ENCODE measurements around the gene KCNQ1.
A peak's percentile ranks its signal among the peaks of the same experiment; 100 is the strongest.

The KCNQ1 gene

DNA sequence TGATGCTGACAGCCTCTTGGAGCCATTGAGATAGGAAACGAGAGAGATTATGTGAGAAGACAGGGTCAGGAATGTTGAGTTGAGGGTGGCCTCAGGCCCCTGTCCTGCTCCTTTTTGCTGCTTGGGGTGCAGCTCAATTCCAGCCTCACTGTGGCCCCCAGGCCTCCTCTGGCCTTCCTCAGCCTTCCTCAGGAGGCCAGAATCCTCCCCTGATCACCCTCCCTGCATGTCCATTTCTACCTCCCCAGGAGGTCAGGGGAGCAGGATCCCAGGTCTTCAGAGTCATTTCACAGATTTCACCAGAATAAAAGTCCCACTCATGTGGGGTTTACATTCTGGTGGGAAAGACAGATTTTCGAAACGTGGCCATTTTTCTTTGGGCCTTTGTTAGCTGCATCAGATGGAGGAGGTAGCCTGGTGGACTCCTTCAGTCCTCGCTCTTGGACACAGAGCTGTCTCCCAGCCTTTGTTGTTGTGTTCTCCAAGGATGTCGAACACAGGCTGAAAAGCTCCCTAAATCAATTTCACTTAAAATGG is 257.2 kb downstream of the KCNQ1 start:
- ATAC-seq (no peak), DNase-seq (ENCODE audit: low spot score in 2 of 2) (no peak)
- peaks cover 14% of the 10 kb centered on the region for H3K36me3 Mint-ChIP-seq
- no peaks in the 10 kb centered on the region for H3K9me3 Mint-ChIP-seq
- H3K4me3 Mint-ChIP-seq, result peak overlapping the region; percentile 81
- H3K27ac Mint-ChIP-seq, result no peak overlapping the region
- peaks cover 13% of the 10 kb centered on the region for H3K4me1 Mint-ChIP-seq

DNA sequence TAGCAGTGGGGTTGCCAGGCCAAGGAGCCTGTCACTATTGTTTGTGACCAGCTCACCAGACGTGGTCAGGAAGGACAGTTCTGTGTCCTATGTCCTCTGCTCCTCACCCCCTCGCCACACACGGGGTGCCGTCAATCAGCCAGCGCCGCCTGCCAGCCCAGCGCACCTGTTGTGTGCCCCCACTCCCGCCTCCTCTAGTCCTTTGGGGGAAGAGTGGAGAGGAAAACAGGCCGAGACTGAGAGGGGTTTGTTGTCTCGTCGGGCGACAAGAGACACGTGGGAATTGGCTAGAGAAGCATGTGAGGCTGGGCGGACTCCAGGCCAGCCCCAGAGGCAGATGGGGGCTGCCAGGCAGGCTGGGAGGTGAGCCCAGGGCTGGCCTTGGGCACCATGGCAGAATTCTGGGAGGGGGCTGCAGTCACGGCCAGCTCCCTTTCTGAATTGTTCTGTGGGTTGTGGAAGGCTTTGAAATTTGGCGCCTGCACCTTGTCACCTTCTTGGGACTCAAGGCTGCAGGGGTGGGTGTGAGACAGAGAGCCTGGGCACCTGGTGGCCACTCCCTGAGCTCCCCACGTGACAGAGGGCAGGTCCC is 258.1 kb downstream of the KCNQ1 start:
- ATAC-seq (no peak), DNase-seq (ENCODE audit: low spot score in 2 of 2) (no peak)
- Mint-ChIP-seq H3K4me1 (peaks cover 13% of the 10 kb centered on the region), H3K4me3 (no peak overlapping the region), H3K9me3 (no peaks in the 10 kb centered on the region), H3K36me3 (peaks cover 14% of the 10 kb centered on the region), H3K27ac (no peak overlapping the region)

DNA sequence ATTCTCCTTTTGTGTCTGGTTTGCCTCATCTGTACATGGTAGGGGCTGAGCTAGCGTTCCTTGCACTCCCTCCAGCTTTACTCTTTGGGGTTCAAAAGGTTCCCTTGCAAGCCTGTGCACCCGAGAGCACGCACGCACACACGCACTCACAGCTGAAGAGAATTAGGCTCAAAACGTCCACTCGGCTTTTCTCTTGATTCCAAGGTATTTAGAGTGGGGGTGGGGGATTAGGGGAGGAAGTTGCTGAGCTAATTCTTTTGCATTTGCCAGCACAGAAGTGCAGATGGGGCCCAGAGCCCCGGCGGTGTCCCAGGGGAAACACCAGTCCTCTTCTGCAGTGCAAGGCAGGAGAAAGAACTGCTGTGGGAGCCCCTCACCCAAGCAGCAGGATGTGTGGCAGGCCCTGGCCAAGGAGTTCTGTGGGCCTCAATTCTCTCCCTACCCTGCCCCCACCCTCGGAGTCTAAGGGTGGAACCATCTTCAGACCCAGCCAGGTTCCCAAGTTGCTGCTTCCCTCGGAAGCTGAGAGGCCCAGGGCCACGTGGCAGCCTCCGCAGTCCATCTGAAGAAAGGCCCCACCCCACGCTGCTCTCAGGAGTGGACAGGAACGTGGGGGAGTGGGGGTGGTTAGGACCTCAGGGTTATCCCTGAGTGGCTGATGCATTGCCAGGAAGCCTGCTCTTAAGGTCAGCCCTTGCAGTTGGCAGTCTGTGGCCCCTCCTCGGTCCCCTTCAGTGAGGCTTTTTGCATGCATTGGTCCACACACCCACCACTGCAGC is 258.7 kb downstream of the KCNQ1 start:
- ATAC-seq (no peak), DNase-seq (ENCODE audit: low spot score in 2 of 2) (no peak)
- Mint-ChIP-seq H3K36me3 (peaks cover 8% of the 10 kb centered on the region), H3K4me3 (no peak overlapping the region), H3K27ac (no peak overlapping the region), H3K9me3 (no peaks in the 10 kb centered on the region), H3K4me1 (peaks cover 7% of the 10 kb centered on the region)

DNA sequence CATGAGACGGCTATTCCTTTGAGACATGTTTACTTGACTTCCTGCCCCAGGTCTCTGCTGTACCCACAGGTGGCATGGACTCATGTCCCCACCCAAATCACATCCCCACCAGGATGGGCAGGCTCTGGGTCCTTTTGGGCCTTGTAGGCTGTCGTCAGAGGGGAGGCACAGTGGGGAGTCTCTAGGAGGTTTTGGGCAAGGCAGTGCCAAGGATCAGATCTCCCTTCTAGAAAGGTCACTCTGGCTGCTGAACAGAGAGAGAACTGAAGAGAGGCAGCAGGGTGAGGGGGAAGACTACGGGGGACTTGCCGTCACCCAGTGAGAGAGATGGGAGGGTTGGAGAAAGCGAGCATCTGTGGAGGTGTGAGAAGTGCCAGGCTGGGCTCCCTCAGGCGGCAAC is 259.5 kb downstream of the KCNQ1 start:
- Mint-ChIP-seq H3K27ac (no peak overlapping the region), H3K36me3 (peaks cover under 1% of the 10 kb centered on the region), H3K4me1 (no peaks in the 10 kb centered on the region), H3K9me3 (no peaks in the 10 kb centered on the region), H3K4me3 (no peak overlapping the region)
- no peak for DNase-seq (ENCODE audit: low spot score in 2 of 2)
- no peak for ATAC-seq

DNA sequence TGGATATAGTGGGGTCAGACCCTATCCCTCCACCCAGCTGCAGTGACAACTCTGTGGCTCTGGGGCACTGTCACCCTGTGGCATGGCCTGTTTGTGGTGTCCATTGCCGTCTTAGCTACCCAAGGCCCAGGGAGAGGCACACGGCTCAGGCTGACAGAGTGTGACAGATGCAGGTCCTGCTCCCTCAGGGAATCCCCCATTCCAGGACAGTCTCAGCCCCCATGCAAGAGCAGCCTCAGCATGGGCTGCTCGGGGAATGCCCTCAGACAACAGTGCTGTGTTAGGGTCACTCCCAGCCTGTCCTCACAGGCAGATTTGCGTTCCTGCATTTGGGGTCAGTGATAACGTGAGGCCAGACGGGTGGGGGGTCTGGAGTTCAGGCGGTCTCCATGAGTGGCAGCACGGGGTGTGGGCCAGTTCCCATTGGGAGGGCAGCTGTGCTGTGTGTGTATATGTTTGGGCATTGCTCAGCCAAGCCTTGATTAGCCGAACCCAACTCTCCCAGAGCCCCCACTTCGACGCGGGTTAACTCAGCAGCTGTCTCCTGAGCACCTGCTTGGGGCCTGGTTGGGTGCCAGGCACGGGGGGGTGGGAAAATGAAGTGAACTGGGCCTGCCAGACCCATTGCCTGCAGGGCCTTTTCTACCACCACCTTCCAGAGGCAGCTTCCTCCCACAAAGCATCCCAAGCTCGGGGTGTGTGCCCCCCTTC is 260.2 kb downstream of the KCNQ1 start:
- Mint-ChIP-seq H3K9me3 (no peaks in the 10 kb centered on the region), H3K4me3 (no peak overlapping the region), H3K36me3 (no peaks in the 10 kb centered on the region), H3K4me1 (no peaks in the 10 kb centered on the region), H3K27ac (no peak overlapping the region)
- no peak for ATAC-seq
- no peak for DNase-seq (ENCODE audit: low spot score in 2 of 2)

DNA sequence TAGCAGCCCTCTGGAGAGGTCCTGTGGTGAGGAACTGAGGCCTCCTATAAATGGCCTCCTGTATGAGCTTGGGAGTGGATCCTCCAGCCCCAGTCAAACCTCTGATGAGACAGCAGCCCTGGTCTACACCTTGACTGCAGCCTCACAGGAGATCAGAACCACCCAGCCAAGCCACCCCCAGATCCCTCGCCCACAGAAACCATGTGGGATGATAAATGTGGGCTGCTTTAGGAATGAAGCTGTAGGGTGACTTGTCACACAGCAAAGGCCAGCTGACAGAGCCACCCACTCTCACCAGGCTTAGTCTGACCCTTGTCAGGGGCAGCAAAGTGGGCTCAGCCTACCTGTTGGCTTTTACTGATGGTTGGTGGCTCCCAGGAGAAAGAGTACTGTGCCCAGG is 261.5 kb downstream of the KCNQ1 start:
- Mint-ChIP-seq H3K9me3 (no peaks in the 10 kb centered on the region), H3K36me3 (no peaks in the 10 kb centered on the region), H3K27ac (no peak overlapping the region)

DNA sequence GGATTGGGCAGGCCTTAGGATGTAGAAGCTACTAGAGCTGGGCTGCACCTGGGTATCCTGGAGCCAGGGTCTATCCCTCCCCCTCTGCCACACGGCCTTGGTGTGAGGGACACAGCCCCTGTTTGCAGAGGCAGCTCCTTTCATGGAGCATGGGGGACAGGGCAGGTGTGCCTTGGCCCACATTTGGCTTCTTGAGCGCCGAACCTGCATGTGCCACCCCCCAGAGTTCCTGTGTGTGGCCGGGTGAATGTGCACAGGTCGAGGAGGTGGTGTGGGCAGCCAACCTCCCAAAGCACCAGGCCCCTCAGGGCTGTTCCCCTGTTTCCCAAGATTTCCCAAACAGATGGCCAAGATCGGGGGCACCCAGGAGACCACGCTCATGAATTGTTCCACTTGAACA is 262.9 kb downstream of the KCNQ1 start:
- DNase-seq (ENCODE audit: low spot score in 2 of 2) (no peak), ATAC-seq (no peak)
- no peak overlapping the region for H3K4me3 Mint-ChIP-seq
- H3K9me3 Mint-ChIP-seq, result no peaks in the 10 kb centered on the region
- H3K36me3 Mint-ChIP-seq, result no peaks in the 10 kb centered on the region
- H3K27ac Mint-ChIP-seq, result no peak overlapping the region
- no peaks in the 10 kb centered on the region for H3K4me1 Mint-ChIP-seq

More for the DNA sequence above, 261.5 kb downstream of the KCNQ1 start:
- ATAC-seq (no peak), DNase-seq (ENCODE audit: low spot score in 2 of 2) (no peak)
- Mint-ChIP-seq H3K4me3 (no peak overlapping the region), H3K4me1 (no peaks in the 10 kb centered on the region)

DNA sequence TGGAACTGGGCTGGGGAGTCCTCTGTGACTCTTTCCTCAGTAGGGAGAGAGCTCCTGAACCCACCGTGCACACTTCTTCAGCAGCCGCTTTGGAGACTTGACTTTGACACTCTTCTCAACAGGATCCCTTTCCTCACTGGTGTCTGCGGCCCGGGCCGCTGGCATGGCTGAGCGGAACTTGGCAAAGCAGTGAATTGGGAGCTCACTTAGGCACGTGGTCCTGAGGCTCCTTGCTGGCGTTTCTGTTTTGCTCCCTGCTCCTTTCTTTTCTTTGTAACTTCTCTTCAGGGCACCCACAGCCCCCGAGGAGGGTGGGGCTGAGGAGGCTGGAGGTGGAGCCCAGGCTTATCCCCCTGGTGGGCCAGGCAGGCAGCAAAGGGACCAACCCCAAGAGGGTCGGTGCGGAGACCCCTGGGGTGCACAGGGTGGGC is 263.4 kb downstream of the KCNQ1 start:
- H3K4me1 Mint-ChIP-seq, result no peaks in the 10 kb centered on the region
- no peak for ATAC-seq
- H3K36me3 Mint-ChIP-seq, result no peaks in the 10 kb centered on the region
- no peak overlapping the region for H3K4me3 Mint-ChIP-seq
- DNase-seq (ENCODE audit: low spot score in 2 of 2), result no peak
- H3K27ac Mint-ChIP-seq, result no peak overlapping the region
- no peaks in the 10 kb centered on the region for H3K9me3 Mint-ChIP-seq

DNA sequence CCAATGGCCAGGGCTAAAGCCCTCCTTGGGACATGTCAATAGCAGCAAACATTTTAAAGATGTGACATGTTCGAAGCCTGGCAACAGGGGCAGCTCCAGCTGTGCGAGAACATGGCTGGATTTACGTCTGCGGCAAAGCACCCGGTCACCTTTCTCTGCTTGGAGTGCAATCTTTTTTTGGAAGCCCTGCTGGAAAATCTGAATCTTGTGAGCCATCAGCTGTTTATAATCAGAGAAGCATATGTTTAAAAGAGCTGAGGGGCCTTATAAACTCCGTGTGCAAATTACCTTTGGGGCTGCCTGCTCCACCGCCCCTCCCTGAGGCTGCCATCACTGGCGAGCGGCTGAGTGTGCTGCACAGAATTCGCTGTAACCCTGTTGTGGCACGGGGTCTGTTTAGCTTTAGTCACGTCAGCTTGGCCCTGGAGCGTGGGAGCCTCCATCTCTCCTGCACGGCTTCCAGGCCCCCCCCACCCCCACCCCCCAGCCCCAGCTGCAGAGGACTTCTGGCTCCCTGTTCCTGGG is 264.0 kb downstream of the KCNQ1 start:
- ATAC-seq (no peak), DNase-seq (ENCODE audit: low spot score in 2 of 2) (no peak)
- Mint-ChIP-seq H3K4me3 (no peak overlapping the region), H3K9me3 (no peaks in the 10 kb centered on the region), H3K36me3 (no peaks in the 10 kb centered on the region), H3K27ac (no peak overlapping the region), H3K4me1 (no peaks in the 10 kb centered on the region)

DNA sequence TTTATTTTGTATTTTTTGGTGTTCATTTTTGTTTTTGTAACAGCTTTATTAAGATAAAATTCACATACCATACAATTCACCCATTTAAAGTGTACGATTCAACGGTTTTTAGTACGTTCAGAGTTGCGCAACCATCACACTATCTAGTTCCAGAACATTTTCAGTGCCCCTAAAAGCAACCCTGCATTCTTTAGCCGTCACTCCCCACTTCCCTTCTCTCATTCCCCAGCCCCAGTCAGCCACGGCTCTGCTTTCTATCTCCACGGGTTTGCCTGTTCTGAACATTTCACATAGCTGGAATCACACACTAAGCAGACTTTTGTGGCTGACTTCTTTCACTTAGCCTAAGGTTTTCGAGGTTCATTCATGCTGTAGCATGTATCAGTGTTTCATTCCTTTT is 264.6 kb downstream of the KCNQ1 start:
- Mint-ChIP-seq H3K4me1 (no peaks in the 10 kb centered on the region), H3K9me3 (no peaks in the 10 kb centered on the region), H3K36me3 (no peaks in the 10 kb centered on the region), H3K27ac (no peak overlapping the region), H3K4me3 (no peak overlapping the region)
- ATAC-seq, result no peak
- no peak for DNase-seq (ENCODE audit: low spot score in 2 of 2)

DNA sequence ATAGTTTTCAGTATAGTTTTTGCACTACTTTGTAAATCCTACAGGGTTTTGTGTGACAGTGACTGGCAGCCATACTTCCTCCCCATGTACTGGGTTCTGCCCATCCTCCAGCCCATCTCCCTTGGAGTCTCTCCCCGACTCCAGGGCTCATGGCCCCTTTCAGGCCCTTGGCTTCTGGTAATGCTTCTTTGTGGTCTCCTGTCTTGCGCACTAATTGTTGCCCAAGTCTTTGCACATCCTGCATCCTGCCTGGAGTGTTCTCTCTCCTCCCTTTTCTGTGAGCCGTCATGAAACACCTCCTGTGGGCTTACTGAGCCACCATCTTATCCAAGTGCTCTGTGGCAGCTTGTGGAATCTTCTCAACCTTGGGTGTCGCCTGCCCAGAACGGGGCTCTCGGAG is 266.4 kb downstream of the KCNQ1 start:
- H3K4me1 Mint-ChIP-seq, result no peaks in the 10 kb centered on the region
- no peaks in the 10 kb centered on the region for H3K9me3 Mint-ChIP-seq
- no peaks in the 10 kb centered on the region for H3K36me3 Mint-ChIP-seq
- DNase-seq (ENCODE audit: low spot score in 2 of 2) (no peak), ATAC-seq (no peak)
- H3K4me3 Mint-ChIP-seq, result no peak overlapping the region
- H3K27ac Mint-ChIP-seq, result no peak overlapping the region

DNA sequence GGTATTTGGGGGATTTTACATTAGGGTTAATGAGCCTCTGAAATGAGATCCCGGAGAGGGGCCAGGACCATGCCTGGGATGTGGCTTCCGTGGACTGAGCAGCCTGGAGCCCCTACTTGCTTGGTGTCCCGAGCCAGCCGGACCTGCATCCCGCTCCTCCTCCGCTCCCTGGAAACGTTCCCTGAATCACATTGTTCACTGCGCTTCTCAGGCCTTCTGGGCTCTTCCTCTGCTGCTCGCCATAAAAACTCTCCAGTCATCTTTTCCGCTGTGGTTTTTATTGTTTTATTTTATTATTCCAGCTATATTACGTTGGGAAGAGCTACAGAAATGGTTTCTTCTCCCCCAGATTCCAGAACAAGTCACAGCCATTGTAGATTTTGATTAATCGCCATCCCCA is 268.3 kb downstream of the KCNQ1 start:
- DNase-seq (ENCODE audit: low spot score in 2 of 2) (no peak), ATAC-seq (no peak)
- no peak overlapping the region for H3K27ac Mint-ChIP-seq
- H3K4me3 Mint-ChIP-seq, result no peak overlapping the region
- no peaks in the 10 kb centered on the region for H3K9me3 Mint-ChIP-seq
- H3K36me3 Mint-ChIP-seq, result no peaks in the 10 kb centered on the region
- no peaks in the 10 kb centered on the region for H3K4me1 Mint-ChIP-seq

DNA sequence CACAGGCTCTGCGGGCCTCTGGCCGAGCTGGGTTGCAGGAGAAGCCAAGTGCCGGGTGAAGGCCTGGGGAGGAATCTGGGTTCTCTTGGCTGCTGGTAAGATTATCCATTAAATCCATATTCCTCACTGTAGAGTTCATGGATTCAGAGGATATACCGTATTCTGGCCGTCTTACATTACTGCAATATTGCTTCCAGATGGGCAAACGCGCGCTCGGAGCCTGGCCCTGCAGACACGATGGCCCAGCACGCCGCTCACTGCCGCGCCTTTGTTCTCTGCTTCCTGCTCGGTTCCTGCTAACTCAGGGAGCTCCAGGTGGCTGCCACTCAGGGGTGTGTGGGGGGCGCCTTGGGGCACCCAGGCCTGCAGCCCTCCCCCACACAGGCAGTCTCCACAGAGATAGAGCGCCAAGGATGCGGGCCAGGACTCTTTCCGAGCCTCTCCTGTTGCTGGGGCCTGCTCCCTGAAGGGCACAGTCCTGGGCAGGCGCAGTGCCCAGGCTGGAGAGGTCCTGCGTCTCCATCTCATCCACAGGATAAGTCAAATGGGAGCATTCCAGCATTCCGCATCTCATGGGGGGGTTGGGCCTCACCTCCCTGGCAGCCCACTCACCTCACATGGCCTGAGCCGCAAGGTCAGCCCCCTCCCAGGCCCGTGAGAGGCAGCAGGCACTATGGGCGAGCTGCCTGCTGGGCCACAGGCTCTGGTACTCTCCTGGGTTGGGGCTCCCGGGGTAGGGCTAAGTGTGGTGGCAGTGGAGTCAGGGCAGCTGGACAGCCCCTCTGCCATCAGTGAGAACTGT is 269.1 kb downstream of the KCNQ1 start:
- ATAC-seq (no peak), DNase-seq (ENCODE audit: low spot score in 2 of 2) (no peak)
- Mint-ChIP-seq H3K4me1 (no peaks in the 10 kb centered on the region), H3K4me3 (no peak overlapping the region), H3K9me3 (no peaks in the 10 kb centered on the region), H3K36me3 (no peaks in the 10 kb centered on the region), H3K27ac (no peak overlapping the region)

DNA sequence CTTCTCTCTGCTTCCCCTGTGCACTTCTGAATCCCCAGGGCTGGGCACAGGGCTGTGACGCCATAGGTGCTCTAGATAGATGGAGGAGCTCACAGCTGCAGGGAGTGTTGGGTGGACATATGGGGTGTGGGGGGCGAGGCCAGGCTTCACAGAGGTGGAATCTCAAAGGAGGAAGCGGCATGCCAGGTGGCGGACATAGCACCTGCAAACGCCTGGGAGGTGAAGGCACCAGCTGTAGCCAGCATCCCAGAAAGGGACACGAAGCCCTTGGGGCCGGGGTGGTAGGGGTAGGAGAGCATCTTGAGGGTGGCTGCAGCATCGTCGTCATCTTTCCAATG is 269.6 kb downstream of the KCNQ1 start:
- DNase-seq (ENCODE audit: low spot score in 2 of 2), result no peak
- H3K27ac Mint-ChIP-seq, result no peak overlapping the region
- H3K36me3 Mint-ChIP-seq, result no peaks in the 10 kb centered on the region
- no peak for ATAC-seq
- no peak overlapping the region for H3K4me3 Mint-ChIP-seq
- H3K4me1 Mint-ChIP-seq, result no peaks in the 10 kb centered on the region
- no peaks in the 10 kb centered on the region for H3K9me3 Mint-ChIP-seq

DNA sequence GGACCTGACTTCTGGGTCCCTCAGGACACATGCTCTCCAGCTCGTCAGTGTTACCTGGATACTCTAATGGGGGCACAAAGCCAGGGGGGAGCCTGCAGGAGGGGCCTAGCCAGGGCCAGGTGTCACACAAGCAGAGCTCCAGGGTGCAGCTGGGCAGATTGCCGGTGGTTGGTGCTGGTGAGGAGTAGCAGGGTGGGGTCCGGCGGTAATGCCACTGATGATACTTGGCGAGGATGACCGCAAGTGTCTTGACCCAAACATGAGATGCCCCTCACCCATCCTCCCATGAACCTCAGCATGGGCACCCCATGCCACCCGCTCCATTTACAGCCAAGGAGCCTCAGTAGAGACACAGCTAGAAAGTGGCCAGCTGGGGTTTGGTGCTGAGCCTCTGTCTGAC is 270.1 kb downstream of the KCNQ1 start:
- H3K9me3 Mint-ChIP-seq, result no peaks in the 10 kb centered on the region
- ATAC-seq (no peak), DNase-seq (ENCODE audit: low spot score in 2 of 2) (no peak)
- no peaks in the 10 kb centered on the region for H3K4me1 Mint-ChIP-seq
- no peak overlapping the region for H3K27ac Mint-ChIP-seq
- no peak overlapping the region for H3K4me3 Mint-ChIP-seq
- H3K36me3 Mint-ChIP-seq, result no peaks in the 10 kb centered on the region
